LNCAP (cell line): ENCODE measurements around the gene MTA1.

Experiments
- CTCF ChIP-seq: fragments of 450-650 bp; IDR thresholded peaks from 2 replicates; pipeline ENCODE4 v1.5.1; 2017; ENCODE audit warnings: mild to moderate bottlenecking

The MTA1 gene

GRCh38 chr14:105500726-105501101 is 81.1 kb downstream of the MTA1 start:
- TF ChIP-seq CTCF, result no peak

GRCh38 chr14:105501504-105502291 is 82.1 kb downstream of the MTA1 start:
- TF ChIP-seq CTCF, result no peak

GRCh38 chr14:105502446-105503295 is 83.0 kb downstream of the MTA1 start:
- no peak for TF ChIP-seq CTCF

- no peak for TF ChIP-seq CTCF
Observed at GRCh38 chr14:105503296-105503640, 83.6 kb downstream of the MTA1 start.

- TF ChIP-seq CTCF, result no peak
Observed at GRCh38 chr14:105503935-105504692, 84.5 kb downstream of the MTA1 start.

GRCh38 chr14:105505101-105505500 is 85.5 kb downstream of the MTA1 start:
- TF ChIP-seq CTCF, result no peak

- no peak for TF ChIP-seq CTCF
Observed at GRCh38 chr14:105507247-105507646, 87.6 kb downstream of the MTA1 start.
